ENCODE results near the gene SLC22A25.
"Not testable (repeated sequence)": the region's sequence is repeated elsewhere in the genome, so short reads cannot be mapped to it uniquely, and the experiment has no call there.

DNA sequence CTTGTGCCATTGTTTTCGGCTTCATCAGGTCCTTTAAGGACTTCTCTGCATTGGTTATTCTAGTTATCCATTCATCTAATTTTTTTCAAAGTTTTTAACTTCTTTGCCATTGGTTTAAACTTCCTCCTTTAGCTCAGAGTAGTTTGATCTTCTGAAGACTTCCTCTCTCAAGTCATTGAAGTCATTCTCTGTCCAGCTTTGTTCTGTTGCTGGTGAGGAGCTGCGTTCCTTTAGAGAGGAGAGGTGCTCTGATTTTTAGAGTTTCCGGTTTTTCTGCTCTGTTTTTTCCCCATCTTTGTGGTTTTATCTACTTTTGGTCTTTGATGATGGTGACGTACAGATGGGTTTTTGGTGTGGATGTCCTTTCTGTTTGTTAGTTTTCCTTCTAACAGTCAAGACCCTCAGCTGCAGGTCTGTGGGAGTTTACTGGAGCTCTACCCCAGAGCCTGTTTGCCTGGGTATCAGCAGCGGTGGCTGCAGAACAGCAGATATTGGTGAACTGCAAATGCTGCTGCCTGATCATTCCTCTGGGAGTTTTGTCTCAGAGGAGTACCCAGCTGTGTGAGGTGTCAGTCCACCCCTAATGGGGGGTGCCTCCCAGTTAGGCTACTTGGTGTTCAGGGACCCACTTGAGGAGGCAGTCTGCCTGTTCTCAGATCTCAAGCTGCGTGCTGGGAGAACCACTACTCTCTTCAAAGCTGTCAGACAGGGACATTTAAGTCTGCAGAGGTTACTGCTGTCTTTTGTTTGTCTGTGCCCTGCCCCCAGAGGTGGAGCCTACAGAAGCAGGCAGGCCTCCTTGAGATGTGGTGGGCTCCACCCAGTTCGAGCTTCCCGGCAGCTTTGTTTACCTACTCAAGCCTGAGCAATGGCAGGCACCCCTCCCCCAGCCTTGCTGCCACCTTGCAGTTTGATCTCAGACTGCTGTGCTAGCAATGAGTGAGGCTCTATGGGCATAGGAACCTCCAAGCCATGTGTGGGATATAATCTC, 7.6 kb downstream of the SLC22A25 start:
- not testable (repeated sequence) for TF ChIP-seq TCF12 (IDR thresholded peaks at IDR 0.05); MXI1 (IDR thresholded peaks at IDR 0.05; ENCODE audit: low read depth, low read length)
- TF ChIP-seq, protein P1, sequence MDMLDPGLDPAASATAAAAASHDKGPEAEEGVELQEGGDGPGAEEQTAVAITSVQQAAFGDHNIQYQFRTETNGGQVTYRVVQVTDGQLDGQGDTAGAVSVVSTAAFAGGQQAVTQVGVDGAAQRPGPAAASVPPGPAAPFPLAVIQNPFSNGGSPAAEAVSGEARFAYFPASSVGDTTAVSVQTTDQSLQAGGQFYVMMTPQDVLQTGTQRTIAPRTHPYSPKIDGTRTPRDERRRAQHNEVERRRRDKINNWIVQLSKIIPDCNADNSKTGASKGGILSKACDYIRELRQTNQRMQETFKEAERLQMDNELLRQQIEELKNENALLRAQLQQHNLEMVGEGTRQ (IDR thresholded peaks at IDR 0.05; ENCODE audit: borderline replicate concordance, low read depth, low read length) = not testable (repeated sequence)

Data from SK-N-SH (cell line).